Thymus (tissue), 11 donors: ENCODE measurements around the gene ZFP36L1. TPM values are rescaled to one million over a fixed set of nuclear protein-coding genes. Genes with fewer than 3 reads are reported as not detected.
A peak's percentile ranks its signal among the peaks of the same experiment; 100 is the strongest.

Experiments
- DNase-seq, 9 donors: peaks; one replicate each; pipeline ENCODE4 v3.0.0-alpha.2; 2013; ENCODE audit warnings: low spot score in 9 of 9, low read depth in 6 of 9, missing footprints in 1 of 9
- H3K27ac ChIP-seq, 2 donors: one replicate each; pipeline ENCODE4 v1.5.1; 2013; ENCODE audit warnings: control low read depth in 1 of 2, low read depth in 1 of 2, low read length in 1 of 2, mild to moderate bottlenecking in 1 of 2, moderate library complexity in 1 of 2
- H3K27me3 ChIP-seq, 2 donors: one replicate each; pipeline ENCODE4 v1.5.1; 2013; ENCODE audit warnings: low read length in 1 of 2; ENCODE audit not compliant: control insufficient read depth in 2 of 2, insufficient read depth in 1 of 2
- H3K36me3 ChIP-seq, 2 donors: one replicate each; pipeline ENCODE4 v1.5.1; 2013; ENCODE audit warnings: low read length in 1 of 2, mild to moderate bottlenecking in 1 of 2, moderate library complexity in 1 of 2; ENCODE audit not compliant: control insufficient read depth in 2 of 2, insufficient read depth in 2 of 2
- H3K4me1 ChIP-seq, 2 donors: one replicate each; pipeline ENCODE4 v1.5.1; 2013; ENCODE audit warnings: low read length in 2 of 2; ENCODE audit not compliant: control insufficient read depth in 2 of 2, insufficient read depth in 2 of 2
- H3K4me3 ChIP-seq, 2 donors: one replicate each; pipeline ENCODE4 v1.5.1; 2013; ENCODE audit warnings: low read length in 2 of 2, control low read depth in 1 of 2, mild to moderate bottlenecking in 1 of 2
- H3K9me3 ChIP-seq, 2 donors: one replicate each; pipeline ENCODE4 v1.5.1; 2013; ENCODE audit warnings: low read length in 1 of 2, mild to moderate bottlenecking in 1 of 2; ENCODE audit not compliant: control insufficient read depth in 2 of 2, insufficient read depth in 1 of 2
- WGBS: extraction: QIAGEN DNeasy Blood & Tissue Kit; methylation state at CpG from one replicate; pipeline ENCODE4 v1.1.7; 2013; 5-methylcytosine and 5-hydroxymethylcytosine counted together
- polyA plus RNA-seq: library from polyadenylated mRNA; stranded (reverse); fragments of 200-250 nt; gene quantifications from one replicate; pipeline ENCODE4 v1.2.3, GENCODE V29; 2013
- total RNA-seq: library from RNA; stranded (reverse); fragments of 120-200 nt; gene quantifications from one replicate; pipeline ENCODE4 v1.2.4, GENCODE V29; 2013
- donor health status: healthy.

The ZFP36L1 gene
- total and polyA plus RNA-seq, 2 donors, result 30.0 to 109 TPM

- H3K4me1 ChIP-seq, result peaks cover 10 to 19% of the 10 kb centered on the region in 2 donors
- H3K27me3 ChIP-seq, result no peaks in the 10 kb centered on the region
- 95% methylated on average over 7 of the region's 7 CpGs for WGBS
- peaks cover 0 to 6% of the 10 kb centered on the region in 2 donors for H3K9me3 ChIP-seq
- H3K36me3 ChIP-seq, result no peaks in the 10 kb centered on the region
- H3K27ac ChIP-seq, result no peak overlapping the region
- DNase-seq, result no peak
- no peak overlapping the region for H3K4me3 ChIP-seq
Observed at GRCh38 chr14:68805414-68805813, 12.5 kb upstream of the ZFP36L1 start.

DNA sequence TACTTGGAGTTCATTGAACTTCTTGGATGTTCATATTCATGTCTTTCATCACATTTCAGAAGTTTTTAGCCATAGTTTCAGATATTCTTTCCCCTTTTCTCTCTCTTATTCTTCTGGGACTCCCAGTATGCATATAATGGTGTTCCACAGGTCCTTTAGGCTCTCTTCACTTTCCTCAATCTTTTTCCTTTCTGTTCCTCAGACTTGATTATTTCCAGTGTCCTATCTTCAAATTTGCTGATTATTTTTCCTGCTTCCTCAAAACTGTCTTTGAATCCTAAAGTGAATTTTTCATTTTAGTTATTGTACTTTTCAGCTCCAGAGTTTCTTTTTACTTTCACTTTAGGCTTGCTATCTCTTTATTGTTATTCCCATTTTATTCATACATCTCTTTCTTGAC, 8.8 kb upstream of the ZFP36L1 start:
- Histone ChIP-seq H3K4me3 (no peak overlapping the region), H3K36me3 (no peaks in the 10 kb centered on the region), H3K4me1 (peaks cover 7 to 9% of the 10 kb centered on the region in 2 donors), H3K9me3 (peaks cover 0 to 3% of the 10 kb centered on the region in 2 donors), H3K27ac (no peak overlapping the region), H3K27me3 (no peaks in the 10 kb centered on the region)
- DNase-seq, result no peak

- peaks cover 8 to 12% of the 10 kb centered on the region in 2 donors for H3K4me1 ChIP-seq
- H3K27me3 ChIP-seq, result no peaks in the 10 kb centered on the region
- no peaks in the 10 kb centered on the region for H3K36me3 ChIP-seq
- H3K4me3 ChIP-seq, result no peak overlapping the region
- no peak for DNase-seq
- no peak overlapping the region for H3K27ac ChIP-seq
- peaks cover 0 to 3% of the 10 kb centered on the region in 2 donors for H3K9me3 ChIP-seq
Observed at GRCh38 chr14:68800953-68801352, 8.1 kb upstream of the ZFP36L1 start.

- Histone ChIP-seq H3K36me3 (no peaks in the 10 kb centered on the region), H3K9me3 (peaks cover 0 to 3% of the 10 kb centered on the region in 2 donors), H3K27ac (no peak overlapping the region), H3K27me3 (no peaks in the 10 kb centered on the region), H3K4me1 (peaks cover 8 to 12% of the 10 kb centered on the region in 2 donors), H3K4me3 (no peak overlapping the region)
- no peak for DNase-seq
- WGBS, result 61% methylated on average over 2 of the region's 2 CpGs
Observed at GRCh38 chr14:68800390-68800789, 7.5 kb upstream of the ZFP36L1 start.

DNA sequence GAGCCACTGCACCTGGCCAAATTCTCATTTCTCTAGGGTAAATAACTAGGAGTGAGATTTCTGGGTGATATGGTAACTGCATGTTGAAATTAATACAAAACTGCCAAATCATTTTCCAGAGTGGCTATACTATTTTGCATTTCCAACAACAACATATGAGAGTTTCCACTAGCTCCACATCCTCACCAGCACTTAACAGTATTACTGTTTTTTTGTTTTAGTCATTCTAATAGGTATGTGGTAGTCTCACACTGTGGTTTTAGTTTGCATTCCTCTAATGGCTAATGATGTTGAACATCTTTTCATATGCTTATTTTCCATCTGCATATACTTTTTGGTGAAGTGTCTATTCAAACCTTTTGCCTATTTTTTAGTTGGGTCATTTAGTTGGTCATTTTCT, 5.8 kb upstream of the ZFP36L1 start:
- Histone ChIP-seq H3K36me3 (no peaks in the 10 kb centered on the region), H3K4me1 (peaks cover 8 to 20% of the 10 kb centered on the region in 2 donors), H3K9me3 (peaks cover 0 to 3% of the 10 kb centered on the region in 2 donors), H3K4me3 (no peak overlapping the region), H3K27ac (no peak overlapping the region), H3K27me3 (no peaks in the 10 kb centered on the region)
- DNase-seq, result no peak

DNA sequence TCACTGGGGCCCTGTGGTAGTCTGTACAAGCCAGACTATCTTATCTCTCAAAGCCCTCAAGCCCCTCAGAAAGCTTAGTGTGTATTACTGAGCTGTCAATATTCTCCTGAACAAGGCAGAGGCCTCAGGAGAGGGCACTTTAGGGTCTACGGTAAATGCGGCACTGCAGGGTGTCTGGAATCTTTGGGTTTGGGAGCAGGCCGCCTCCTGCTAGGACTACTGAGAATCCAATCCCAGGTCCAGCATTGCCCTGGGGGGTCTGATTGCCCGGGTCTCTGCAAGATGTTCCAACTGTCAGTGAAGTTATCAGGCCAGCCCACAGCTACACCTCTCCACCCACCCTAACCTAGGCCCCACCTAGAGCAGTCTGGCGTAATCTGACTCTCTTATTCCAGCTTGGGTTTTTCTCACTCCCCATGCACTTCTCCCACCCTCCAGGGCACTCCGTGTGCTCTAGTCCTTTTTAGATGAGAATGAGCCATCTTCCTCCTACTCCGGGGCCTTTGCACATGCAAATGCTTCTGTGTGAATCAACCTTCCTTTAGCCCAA, 4.3 kb upstream of the ZFP36L1 start:
- DNase-seq, result no peak
- H3K4me3 ChIP-seq, result no peak overlapping the region
- H3K36me3 ChIP-seq, result no peaks in the 10 kb centered on the region
- H3K4me1 ChIP-seq, result peaks cover 8 to 20% of the 10 kb centered on the region in 2 donors
- 97% methylated on average over 7 of the region's 7 CpGs for WGBS
- peaks cover 0 to 3% of the 10 kb centered on the region in 2 donors for H3K9me3 ChIP-seq
- peak overlapping the region; percentile 66 to 100 for H3K27ac ChIP-seq
- no peaks in the 10 kb centered on the region for H3K27me3 ChIP-seq

GRCh38 chr14:68796418-68797101, 3.7 kb upstream of the ZFP36L1 start:
- peaks cover 0 to 3% of the 10 kb centered on the region in 2 donors for H3K9me3 ChIP-seq
- H3K4me3 ChIP-seq, result peak overlapping the region; percentile 69 to 95
- no peak for DNase-seq
- WGBS, result 68% methylated on average over 5 of the region's 5 CpGs
- peaks cover 8 to 20% of the 10 kb centered on the region in 2 donors for H3K4me1 ChIP-seq
- H3K36me3 ChIP-seq, result peaks cover 0 to 2% of the 10 kb centered on the region in 2 donors
- no peaks in the 10 kb centered on the region for H3K27me3 ChIP-seq
- peak overlapping the region; percentile 100 for H3K27ac ChIP-seq

- H3K36me3 ChIP-seq, result peaks cover 1 to 9% of the 10 kb centered on the region in 2 donors
- under 1% methylated on average over 70 of the region's 70 CpGs for WGBS
- peaks cover 10 to 27% of the 10 kb centered on the region in 2 donors for H3K4me1 ChIP-seq
- peak in 5 of 9 donors; percentile 73 to 92 (median 83) for DNase-seq
- H3K9me3 ChIP-seq, result no peaks in the 10 kb centered on the region
- H3K27me3 ChIP-seq, result no peaks in the 10 kb centered on the region
- peak overlapping the region; percentile 100 for H3K27ac ChIP-seq
- peak overlapping the region; percentile 69 to 95 for H3K4me3 ChIP-seq
Observed at GRCh38 chr14:68795597-68796417, 2.9 kb upstream of the ZFP36L1 start.
